Activated naive CD8-positive, alpha-beta T cell treated with anti-CD3 and anti-CD28 coated beads, Interleukin-2, amount 10 ng/mL, durations not matched to agents 7 days and 5 days (primary cell): ENCODE data around the gene IFI27L1. TPM values are rescaled to one million over a fixed set of nuclear protein-coding genes. Genes with fewer than 3 reads are reported as not detected.

Source experiments
- ATAC-seq: fragments of 150-1000 bp; cut with Tn5 transposase; one replicate; pipeline ENCODE4 v1.10.0; 2021; ENCODE audit warnings: low read depth, moderate library complexity
- POLR2A ChIA-PET: fragments of 350-600 bp; sonication (Branson Sonifier 250); formaldehyde crosslinking; loops from one replicate; lab custom pipeline; 2021; ENCODE audit warnings: antibody characterized with exemption; lab: Charles Lee
- DNase-seq: peaks from one replicate; pipeline ENCODE4 v3.0.0; 2021
- H3K27ac Mint-ChIP-seq: one replicate; pipeline ENCODE4 v1.8.0; 2022; ENCODE audit warnings: mild to moderate bottlenecking, mixed read lengths
- H3K27me3 Mint-ChIP-seq: one replicate; pipeline ENCODE4 v1.8.0; 2022; ENCODE audit warnings: mild to moderate bottlenecking, moderate library complexity, mixed read lengths
- H3K36me3 Mint-ChIP-seq: one replicate; pipeline ENCODE4 v1.8.0; 2021; ENCODE audit warnings: mild to moderate bottlenecking, mixed read lengths
- H3K4me1 Mint-ChIP-seq: one replicate; pipeline ENCODE4 v1.8.0; 2021; ENCODE audit warnings: mixed read lengths
- H3K4me3 Mint-ChIP-seq: one replicate; pipeline ENCODE4 v1.8.0; 2022; ENCODE audit warnings: mild to moderate bottlenecking, moderate library complexity, mixed read lengths
- H3K9me3 Mint-ChIP-seq: one replicate; pipeline ENCODE4 v1.8.0; 2021; ENCODE audit warnings: mixed read lengths
- total RNA-seq, 2 experiments: library from RNA; stranded (reverse); gene quantifications; one replicate each; pipeline ENCODE4 v1.2.3, GENCODE V29; 2021

IFI27L1 gene
- total RNA-seq, 2 experiments from 2014 or later: 36.1 to 39.8 TPM

- Mint-ChIP-seq H3K36me3 (no peaks in the 10 kb centered on the region), H3K4me1 (peaks cover 16% of the 10 kb centered on the region), H3K9me3 (no peaks in the 10 kb centered on the region), H3K27ac (no peak overlapping the region), H3K4me3 (no peak overlapping the region), H3K27me3 (no peaks in the 10 kb centered on the region)
- ATAC-seq (no peak), DNase-seq (no peak)
- POLR2A ChIA-PET: no interaction called here
Measured at GRCh38 chr14:94142836-94143235, 61.7 kb downstream of the IFI27L1 start.

- ATAC-seq: peak; percentile 66
- POLR2A ChIA-PET: no interaction called here
- no peaks in the 10 kb centered on the region for H3K9me3 Mint-ChIP-seq
- no peaks in the 10 kb centered on the region for H3K36me3 Mint-ChIP-seq
- H3K4me1 Mint-ChIP-seq: peaks cover 16% of the 10 kb centered on the region
- no peak overlapping the region for H3K4me3 Mint-ChIP-seq
- no peak for DNase-seq
- no peak overlapping the region for H3K27ac Mint-ChIP-seq
- peaks cover 1% of the 10 kb centered on the region for H3K27me3 Mint-ChIP-seq
Measured at GRCh38 chr14:94143239-94143638, 62.1 kb downstream of the IFI27L1 start.

- Mint-ChIP-seq H3K4me3 (no peak overlapping the region), H3K4me1 (peaks cover 16% of the 10 kb centered on the region), H3K27ac (no peak overlapping the region), H3K36me3 (no peaks in the 10 kb centered on the region), H3K9me3 (no peaks in the 10 kb centered on the region), H3K27me3 (peaks cover 6% of the 10 kb centered on the region)
- POLR2A ChIA-PET: no interaction called here
- DNase-seq (no peak), ATAC-seq (no peak)
Measured at GRCh38 chr14:94143711-94144110, 62.6 kb downstream of the IFI27L1 start.

- Mint-ChIP-seq H3K4me3 (no peak overlapping the region), H3K36me3 (no peaks in the 10 kb centered on the region), H3K27me3 (peaks cover 15% of the 10 kb centered on the region), H3K9me3 (no peaks in the 10 kb centered on the region), H3K4me1 (peaks cover 16% of the 10 kb centered on the region), H3K27ac (peak overlapping the region; percentile 66)
- POLR2A ChIA-PET: no interaction called here
- ATAC-seq (no peak), DNase-seq (no peak)
Measured at GRCh38 chr14:94144765-94145164, 63.7 kb downstream of the IFI27L1 start.

- peak overlapping the region; percentile 59 for H3K27ac Mint-ChIP-seq
- POLR2A ChIA-PET: no interaction called here
Measured at GRCh38 chr14:94145902-94146527, 64.9 kb downstream of the IFI27L1 start.

More at GRCh38 chr14:94145902-94146527, 64.9 kb downstream of the IFI27L1 start:
- no peaks in the 10 kb centered on the region for H3K9me3 Mint-ChIP-seq
- peaks cover 16% of the 10 kb centered on the region for H3K4me1 Mint-ChIP-seq
- DNase-seq: no peak
- no peaks in the 10 kb centered on the region for H3K36me3 Mint-ChIP-seq
- ATAC-seq: peak; percentile 58
- H3K27me3 Mint-ChIP-seq: peaks cover 27% of the 10 kb centered on the region
- H3K4me3 Mint-ChIP-seq: no peak overlapping the region

Other genes with a start within 250 kb of the IFI27L1 start
- gene FAM181A, start 154.0 kb upstream of the IFI27L1 start, total RNA-seq: not detected
- 10 to 100 TPM; 21.3 to 24.0 TPM for gene ASB2, start 104.7 kb upstream of the IFI27L1 start, total RNA-seq
- gene CCDC197, start 84.0 kb upstream of the IFI27L1 start, total RNA-seq: under 1 TPM in 1 of 2 experiments, not detected in 1; 0.25 TPM
- under 1 TPM; 0.47 to 0.60 TPM for gene OTUB2, start 55.0 kb upstream of the IFI27L1 start, total RNA-seq
- 100 to 1,000 TPM; 232 to 237 TPM for gene DDX24, start 108 bp upstream of the IFI27L1 start, total RNA-seq
- gene IFI27, start 29.4 kb downstream of the IFI27L1 start, total RNA-seq: 100 to 1,000 TPM; 237 to 274 TPM
- gene IFI27L2, start 48.3 kb downstream of the IFI27L1 start, total RNA-seq: 10 to 100 TPM; 76.4 to 77.9 TPM
- gene PPP4R4, start 93.0 kb downstream of the IFI27L1 start, total RNA-seq: under 1 TPM; 0.47 to 0.57 TPM
- gene SERPINA10, start 212.0 kb downstream of the IFI27L1 start, total RNA-seq: not detected
- not detected for gene SERPINA6, start 242.0 kb downstream of the IFI27L1 start, total RNA-seq